ENCODE results near the gene TMEM106B.
"Not testable (repeated sequence)": the region's sequence is repeated elsewhere in the genome, so short reads cannot be mapped to it uniquely, and the experiment has no call there.

TMEM106B gene

GRCh38 chr7:12211054-12211710, at the start of gene TMEM106B:
TSS of gene TMEM106B (plus strand) at chr7:12211294. CDS start at chr7:12214811, 3,517 bp downstream.
- DNase-seq (peak; percentile 98), ATAC-seq (peak; percentile 96)

GRCh38 chr7:12162415-12163113, 48.5 kb upstream of the TMEM106B start:
- ATAC-seq = no peak
- no peak for DNase-seq

- ATAC-seq, DNase-seq: not testable (repeated sequence)
Measured at GRCh38 chr7:12168065-12168464, 43.0 kb upstream of the TMEM106B start.

- not testable (repeated sequence) for ATAC-seq
- peak; percentile 15 for DNase-seq
Measured at GRCh38 chr7:12169981-12170820, 40.9 kb upstream of the TMEM106B start.

GRCh38 chr7:12173671-12174070, 37.4 kb upstream of the TMEM106B start:
- DNase-seq = no peak
- ATAC-seq = no peak

GRCh38 chr7:12174931-12175330, 36.2 kb upstream of the TMEM106B start:
- ATAC-seq (peak; percentile 46), DNase-seq (no peak)

- ATAC-seq = no peak
Measured at GRCh38 chr7:12178317-12178716, 32.8 kb upstream of the TMEM106B start.

GRCh38 chr7:12194426-12194825, 16.7 kb upstream of the TMEM106B start:
- ATAC-seq (no peak), DNase-seq (no peak)

More at GRCh38 chr7:12178317-12178716, 32.8 kb upstream of the TMEM106B start:
- no peak for DNase-seq

GRCh38 chr7:12196386-12196785, 14.7 kb upstream of the TMEM106B start:
- DNase-seq (no peak), ATAC-seq (no peak)

- no peak for DNase-seq
- no peak for ATAC-seq
Measured at GRCh38 chr7:12199363-12199762, 11.7 kb upstream of the TMEM106B start.

- DNase-seq = no peak
- ATAC-seq = no peak
Measured at GRCh38 chr7:12207046-12207445, 4.0 kb upstream of the TMEM106B start.

- ATAC-seq = no peak
Measured at GRCh38 chr7:12209221-12209620, 1.9 kb upstream of the TMEM106B start.

GRCh38 chr7:12210179-12211053, 678 bp upstream of the TMEM106B start:
- ATAC-seq (peak; percentile 15), DNase-seq (no peak)

More at GRCh38 chr7:12209221-12209620, 1.9 kb upstream of the TMEM106B start:
- no peak for DNase-seq

GRCh38 chr7:12211711-12212485, 804 bp downstream of the TMEM106B start:
- ATAC-seq (no peak), DNase-seq (no peak)

GRCh38 chr7:12217311-12217710, 6.2 kb downstream of the TMEM106B start:
- ATAC-seq (peak; percentile 55), DNase-seq (no peak)

- ATAC-seq (no peak), DNase-seq (no peak)
Measured at GRCh38 chr7:12220389-12221046, 9.4 kb downstream of the TMEM106B start.

GRCh38 chr7:12221414-12221813, 10.3 kb downstream of the TMEM106B start:
- ATAC-seq = no peak
- no peak for DNase-seq

- DNase-seq = no peak
- peak; percentile 57 for ATAC-seq
Measured at GRCh38 chr7:12222889-12223579, 11.9 kb downstream of the TMEM106B start.

GRCh38 chr7:12225017-12225416, 13.9 kb downstream of the TMEM106B start:
- ATAC-seq, DNase-seq: not testable (repeated sequence)

GRCh38 chr7:12226756-12227155, 15.7 kb downstream of the TMEM106B start:
- no peak for ATAC-seq
- DNase-seq = no peak

Data from stimulated activated naive CD8-positive, alpha-beta T cell treated with anti-CD3 and anti-CD28 coated beads, Interleukin-15, Interleukin-2, amounts not matched to agents 100 U/mL and 50 U/mL, for 24 hours (primary cell).